SK-N-SH (cell line): Measurements from ENCODE around the gene ABCC5. TPM values are rescaled to one million over a fixed set of nuclear protein-coding genes. Genes with fewer than 3 reads are reported as not detected.
A peak's percentile ranks its signal among the peaks of the same experiment; 100 is the strongest.

Source experiments
- CTCF ChIA-PET: fragments of 300-600, 350-600 bp; formaldehyde crosslinking; extraction: SDS; loops from one replicate; lab custom pipeline; 2021; lab: Yijun Ruan, JAX
- POLR2A ChIA-PET: fragments of 350-600 bp; sonication (Branson Sonifier 250); formaldehyde crosslinking; extraction: SDS; loops from one replicate; lab custom pipeline; 2020; ENCODE audit warnings: antibody characterized with exemption, inconsistent platforms; lab: Yijun Ruan, JAX
- DNase-seq: peaks from one replicate; pipeline ENCODE4 v3.0.0; 2012
- H2AFZ ChIP-seq: fragments of 200-600 bp; sonication (generic); 2 replicates; pipeline ENCODE4 v1.8.1; 2016; ENCODE audit warnings: antibody characterized with exemption, mild to moderate bottlenecking, low read depth
- H3F3A ChIP-seq: fragments of 200-600 bp; sonication (generic); replicated peaks from 2 replicates; pipeline ENCODE3; 2016; ENCODE audit warnings: antibody characterized with exemption, mild to moderate bottlenecking; ENCODE audit not compliant: insufficient read depth
- H3K27ac ChIP-seq, 2 experiments: fragments of 200-500 bp in 1 of 2; fragments of 200-600 bp in 1 of 2; sonication (Bioruptor generic) in 1 of 2; sonication (generic), shearing (Covaris generic) in 1 of 2; 2 replicates each; pipeline versions ENCODE4 v1.5.1 to v1.6.1; 2014 to 2016; ENCODE audit warnings: low read depth in 2 of 2, inconsistent platforms in 1 of 2, low read length in 1 of 2, mild to moderate bottlenecking in 1 of 2, mixed read lengths in 1 of 2
- H3K27me3 ChIP-seq: fragments of 200-600 bp; sonication (generic), shearing (Covaris generic); 2 replicates; pipeline ENCODE4 v1.6.1; 2016; ENCODE audit warnings: mixed run types; ENCODE audit not compliant: insufficient read depth
- H3K36me3 ChIP-seq, 2 experiments: fragments of 200-500 bp in 1 of 2; fragments of 200-600 bp in 1 of 2; sonication (Bioruptor generic) in 1 of 2; sonication (generic) in 1 of 2; replicated peaks in 1 of 2; 2 replicates each; pipeline versions ENCODE3 to v1.5.1; 2014 to 2016; ENCODE audit warnings: low read length in 1 of 2, mild to moderate bottlenecking in 1 of 2; ENCODE audit not compliant: insufficient read depth in 2 of 2, control insufficient read depth in 1 of 2
- H3K4me1 ChIP-seq, 2 experiments: fragments of 200-500 bp in 1 of 2; fragments of 200-600 bp in 1 of 2; sonication (Bioruptor generic) in 1 of 2; sonication (generic), shearing (Covaris generic) in 1 of 2; 2 replicates each; pipeline versions ENCODE4 v1.5.1 to v1.6.1; 2014 to 2016; ENCODE audit warnings: low read depth in 1 of 2, low read length in 1 of 2, mixed run types in 1 of 2; ENCODE audit not compliant: insufficient read depth in 2 of 2, control insufficient read depth in 1 of 2
- H3K4me2 ChIP-seq: fragments of 200-600 bp; sonication (generic), shearing (Covaris generic); 2 replicates; pipeline ENCODE4 v1.6.1; 2017; ENCODE audit warnings: mixed run types
- H3K4me3 ChIP-seq, 2 experiments: fragments of 200-500 bp in 1 of 2; fragments of 200-600 bp in 1 of 2; sonication (Bioruptor generic) in 1 of 2; sonication (generic), shearing (Covaris generic) in 1 of 2; 2 replicates each; pipeline versions ENCODE4 v1.5.1 to v1.8.1; 2014 to 2016; ENCODE audit warnings: low read depth in 2 of 2, inconsistent platforms in 1 of 2, low read length in 1 of 2, mild to moderate bottlenecking in 1 of 2, mixed read lengths in 1 of 2, moderate library complexity in 1 of 2
- H3K79me2 ChIP-seq: fragments of 200-600 bp; sonication (generic); 2 replicates; pipeline ENCODE4 v1.8.1; 2017; ENCODE audit warnings: mild to moderate bottlenecking; ENCODE audit not compliant: insufficient read depth
- H3K9ac ChIP-seq: fragments of 200-600 bp; sonication (generic); 2 replicates; pipeline ENCODE4 v1.6.1; 2017; ENCODE audit warnings: mixed run types
- H3K9me2 ChIP-seq: fragments of 200-600 bp; sonication (generic); 2 replicates; pipeline ENCODE4 v1.6.1; 2017; ENCODE audit warnings: mixed run types
- H3K9me3 ChIP-seq: fragments of 200-600 bp; sonication (generic); 2 replicates; pipeline ENCODE4 v1.6.1; 2017; ENCODE audit warnings: mixed run types, mild to moderate bottlenecking, moderate library complexity
- H4K20me1 ChIP-seq: fragments of 200-600 bp; sonication (generic); 2 replicates; pipeline ENCODE4 v1.6.1; 2017; ENCODE audit warnings: mild to moderate bottlenecking, mixed run types; ENCODE audit not compliant: insufficient read depth
- ELF1 ChIP-seq: IDR thresholded peaks from 2 replicates; pipeline ENCODE4 v1.4.0; 2012
- RAD21 ChIP-seq: IDR thresholded peaks from 2 replicates; pipeline ENCODE4 v1.6.1; 2012; ENCODE audit warnings: mild to moderate bottlenecking, low read length
- SMC3 ChIP-seq: IDR thresholded peaks from 2 replicates; pipeline ENCODE4 v1.6.1; 2012; ENCODE audit warnings: low read depth, low read length, improper control_type of control experiment
- TCF12 ChIP-seq: IDR thresholded peaks from 2 replicates; pipeline ENCODE4 v1.4.0; 2012
- WGBS: methylation state at CpG from one replicate; pipeline ENCODE4 v1.1.6; 2017; ENCODE audit warnings: low lambda C conversion rate; 5-methylcytosine and 5-hydroxymethylcytosine counted together
- polyA plus RNA-seq, 3 experiments: library from polyadenylated mRNA; depleted of rRNA; stranded (reverse); fragments of >200 nt; gene quantifications; 2 replicates each; pipeline ENCODE4 v1.2.3, GENCODE V29; 2012
- TF ChIP-seq, protein P1 (sequence below): IDR thresholded peaks from 2 replicates; pipeline ENCODE4 v1.4.0; 2012; ENCODE audit warnings: low read depth, borderline replicate concordance

ABCC5 gene
- polyA plus RNA-seq, 1 of the 3 experiments (the other 2 are of a cell fraction), result 25.9 TPM

DNA sequence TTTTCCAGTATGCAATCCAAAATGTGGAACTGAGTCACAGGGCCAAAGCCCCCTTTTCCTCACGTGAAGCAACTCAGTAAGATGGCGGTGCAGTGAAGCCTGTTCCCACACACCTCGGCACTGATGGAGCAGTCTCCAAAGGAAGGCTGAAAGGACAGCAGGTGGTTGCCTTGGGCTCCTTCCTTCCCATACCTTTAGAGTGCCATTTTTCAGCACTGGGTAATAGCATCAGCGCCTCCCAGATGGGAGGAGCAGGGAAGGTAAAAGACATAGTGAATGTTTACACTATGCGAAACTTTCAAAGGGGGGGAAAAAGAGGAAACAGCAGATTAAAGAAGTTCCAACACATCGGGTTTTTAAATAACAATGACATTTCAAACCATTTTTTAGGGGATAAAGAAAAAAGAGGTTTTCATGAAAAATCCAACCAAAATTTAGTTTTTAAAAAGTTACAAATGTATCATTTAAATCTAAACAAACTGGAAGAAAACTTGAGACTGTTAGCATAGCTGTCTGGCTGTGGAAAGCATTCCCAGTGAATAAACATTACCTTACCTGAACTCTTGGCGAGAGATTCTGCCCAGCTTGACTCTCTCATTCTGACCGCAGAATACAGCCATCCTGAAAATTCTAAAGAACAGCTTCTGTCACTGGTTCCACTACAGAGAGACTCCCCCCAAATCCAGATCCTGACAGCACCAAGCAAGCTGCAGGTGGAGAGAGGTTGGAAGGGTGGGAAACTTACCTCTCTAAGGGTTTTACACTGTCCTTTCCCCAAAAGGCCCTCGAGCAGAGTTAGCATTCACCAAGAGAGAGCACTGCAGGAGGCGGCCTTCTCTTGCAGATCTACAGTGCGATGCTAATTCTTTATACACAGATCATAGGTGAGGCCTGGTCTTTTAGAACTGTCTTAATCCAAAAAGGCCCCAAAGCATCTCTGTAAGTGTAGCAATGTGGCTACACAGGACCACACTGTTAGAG lies 32.6 kb downstream of the ABCC5 start:
- no peak for DNase-seq
- H3K36me3 ChIP-seq, result peaks cover 32 to 59% of the 10 kb centered on the region in 2 experiments
- no peaks in the 10 kb centered on the region for H3F3A ChIP-seq
- H3K9me2 ChIP-seq, result no peaks in the 10 kb centered on the region
- H4K20me1 ChIP-seq, result no peaks in the 10 kb centered on the region
- H3K9me3 ChIP-seq, result no peaks in the 10 kb centered on the region
- peak overlapping the region in 1 of 2 experiments; percentile 80; a peak in 2 of 4 replicates for H3K27ac ChIP-seq
- no peaks in the 10 kb centered on the region for H3K79me2 ChIP-seq
- WGBS, result 89% methylated on average over 11 of the region's 11 CpGs
- TF ChIP-seq SMC3, result no peak
- H2AFZ ChIP-seq, result no peak overlapping the region
- H3K4me1 ChIP-seq, result peaks cover 0 to 12% of the 10 kb centered on the region in 2 experiments; a peak in 2 of 4 replicates
- ChIA-PET POLR2A (no interaction called here), CTCF (interaction anchor here (1.6 kb wide), 1 partner anchor 89 kb away, joined by 4 read pairs; no protein-coding TSS in a partner anchor)
- no peak overlapping the region for H3K4me3 ChIP-seq
- no peak overlapping the region for H3K4me2 ChIP-seq
- no peak overlapping the region for H3K9ac ChIP-seq
- no peaks in the 10 kb centered on the region for H3K27me3 ChIP-seq

DNA sequence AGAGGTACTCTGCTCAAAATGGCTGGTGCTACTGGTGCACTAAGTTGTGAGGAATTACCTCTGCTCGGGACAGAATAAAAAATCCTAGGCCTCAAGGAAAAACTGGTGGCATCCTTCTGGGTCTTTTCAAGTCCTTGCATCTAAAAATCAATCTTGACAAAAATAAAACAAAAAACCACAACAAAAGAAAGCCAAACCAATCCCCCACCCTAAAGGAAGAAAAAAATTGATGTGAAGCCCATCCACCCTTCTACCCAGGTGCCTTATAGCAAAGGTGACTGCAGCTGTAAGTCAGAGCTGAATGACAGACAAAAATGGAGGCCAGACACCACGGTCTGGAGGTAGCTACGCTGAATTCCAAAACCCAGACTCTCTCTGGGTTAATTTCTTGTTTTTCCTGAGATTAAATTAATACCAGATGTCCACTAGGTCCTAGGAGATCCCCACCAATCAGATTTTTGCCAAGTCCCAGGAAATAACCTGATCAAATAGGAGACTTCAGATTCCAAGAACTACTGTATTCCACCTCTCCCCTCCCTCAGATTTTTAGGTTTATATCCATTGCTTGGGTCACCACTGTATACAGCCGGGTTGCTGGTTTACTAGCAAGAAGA lies 33.5 kb downstream of the ABCC5 start:
- peak overlapping the region in 1 of 2 experiments; percentile 80; a peak in 2 of 4 replicates for H3K27ac ChIP-seq
- TF ChIP-seq, protein P1, sequence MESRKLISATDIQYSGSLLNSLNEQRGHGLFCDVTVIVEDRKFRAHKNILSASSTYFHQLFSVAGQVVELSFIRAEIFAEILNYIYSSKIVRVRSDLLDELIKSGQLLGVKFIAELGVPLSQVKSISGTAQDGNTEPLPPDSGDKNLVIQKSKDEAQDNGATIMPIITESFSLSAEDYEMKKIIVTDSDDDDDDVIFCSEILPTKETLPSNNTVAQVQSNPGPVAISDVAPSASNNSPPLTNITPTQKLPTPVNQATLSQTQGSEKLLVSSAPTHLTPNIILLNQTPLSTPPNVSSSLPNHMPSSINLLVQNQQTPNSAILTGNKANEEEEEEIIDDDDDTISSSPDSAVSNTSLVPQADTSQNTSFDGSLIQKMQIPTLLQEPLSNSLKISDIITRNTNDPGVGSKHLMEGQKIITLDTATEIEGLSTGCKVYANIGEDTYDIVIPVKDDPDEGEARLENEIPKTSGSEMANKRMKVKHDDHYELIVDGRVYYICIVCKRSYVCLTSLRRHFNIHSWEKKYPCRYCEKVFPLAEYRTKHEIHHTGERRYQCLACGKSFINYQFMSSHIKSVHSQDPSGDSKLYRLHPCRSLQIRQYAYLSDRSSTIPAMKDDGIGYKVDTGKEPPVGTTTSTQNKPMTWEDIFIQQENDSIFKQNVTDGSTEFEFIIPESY, result no peak
- no peak for TF ChIP-seq RAD21
- peak; percentile 61 for TF ChIP-seq TCF12
- no peak for TF ChIP-seq ELF1
- TF ChIP-seq, all 33 proteins: peak for 1
- H3K36me3 ChIP-seq, result peaks cover 32 to 59% of the 10 kb centered on the region in 2 experiments
- H3K79me2 ChIP-seq, result no peaks in the 10 kb centered on the region
- peak; percentile 70 for DNase-seq
- no peaks in the 10 kb centered on the region for H3K9me3 ChIP-seq
- H2AFZ ChIP-seq, result no peak overlapping the region
- no peaks in the 10 kb centered on the region for H3K27me3 ChIP-seq
- H3F3A ChIP-seq, result no peaks in the 10 kb centered on the region
- H3K4me2 ChIP-seq, result no peak overlapping the region
- H4K20me1 ChIP-seq, result no peaks in the 10 kb centered on the region
- no peak overlapping the region for H3K9ac ChIP-seq
- POLR2A ChIA-PET, result no interaction called here
- CTCF ChIA-PET, result interaction anchor here (1.6 kb wide), 2 partner anchors 59 to 88 kb away, joined by 4 read pairs; no protein-coding TSS in a partner anchor
- WGBS, result 50% methylated on average over 4 of the region's 4 CpGs
- no peaks in the 10 kb centered on the region for H3K9me2 ChIP-seq
- H3K4me3 ChIP-seq, result no peak overlapping the region
- H3K4me1 ChIP-seq, result peaks cover 0 to 12% of the 10 kb centered on the region in 2 experiments; a peak in 2 of 4 replicates
